ENCODE data around the gene SPARC. TPM values are rescaled to one million over a fixed set of nuclear protein-coding genes. Genes with fewer than 3 reads are reported as not detected.
"Not testable (repeated sequence)": the region's sequence is repeated elsewhere in the genome, so short reads cannot be mapped to it uniquely, and the experiment has no call there.

Gene SPARC
- total RNA-seq, 1 experiment from 2014 or later: 2,833 TPM

DNA sequence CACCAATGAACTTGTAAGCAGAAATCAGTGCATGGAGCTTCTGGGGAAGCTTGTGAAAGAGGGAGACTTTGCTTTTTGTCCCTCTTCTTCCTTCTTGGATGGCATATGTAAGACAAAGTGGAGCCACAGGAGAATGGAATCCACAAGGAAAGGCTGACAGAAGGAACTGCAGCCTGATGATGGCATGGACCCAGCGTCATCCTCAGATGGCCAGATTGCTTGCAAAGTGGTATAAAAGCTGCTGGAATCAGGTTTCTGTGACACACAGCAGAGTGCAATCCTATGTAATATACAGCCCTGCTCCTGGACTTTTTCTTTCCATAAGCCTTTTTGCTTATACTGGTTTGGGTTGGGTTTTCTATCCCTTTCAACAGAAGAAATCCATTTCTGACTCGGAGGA, 31.4 kb upstream of the SPARC start:
- Histone ChIP-seq H3K36me3 (no peaks in the 10 kb centered on the region), H3K27me3 (replicated peaks) (no peaks in the 10 kb centered on the region), H3K4me1 (replicated peaks) (peaks cover 31% of the 10 kb centered on the region), H3K9me3 (replicated peaks) (no peaks in the 10 kb centered on the region), H3K4me3 (no peak overlapping the region), H3K27ac (no peak overlapping the region)
- no peak for DNase-seq (ENCODE audit: low read depth in 1 of 2, low spot score in 2 of 2)

DNA sequence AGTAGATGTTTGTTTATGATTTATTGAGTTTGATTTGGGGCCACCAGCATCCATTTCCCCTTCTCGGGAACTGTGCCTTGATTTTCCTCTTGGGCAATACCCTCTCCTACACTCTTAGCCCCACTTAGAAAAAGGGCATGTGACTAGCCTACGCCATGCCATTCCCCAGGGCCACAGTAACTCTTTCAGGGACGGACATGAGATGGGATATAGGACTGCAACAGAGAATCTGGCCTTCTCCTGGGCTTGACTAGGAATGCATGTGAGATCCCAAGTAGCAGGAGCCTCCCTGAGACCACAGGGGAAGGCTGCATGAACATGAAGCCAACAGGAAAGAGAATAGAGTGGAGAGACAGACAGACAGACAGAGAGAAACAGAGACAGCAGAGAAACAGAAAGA, 30.7 kb upstream of the SPARC start:
- DNase-seq (ENCODE audit: low read depth in 1 of 2, low spot score in 2 of 2): no peak
- no peaks in the 10 kb centered on the region for H3K36me3 ChIP-seq
- H3K27me3 ChIP-seq (replicated peaks): no peaks in the 10 kb centered on the region
- H3K9me3 ChIP-seq (replicated peaks): no peaks in the 10 kb centered on the region
- H3K27ac ChIP-seq: no peak overlapping the region
- H3K4me3 ChIP-seq: no peak overlapping the region
- H3K4me1 ChIP-seq (replicated peaks): peaks cover 31% of the 10 kb centered on the region

DNA sequence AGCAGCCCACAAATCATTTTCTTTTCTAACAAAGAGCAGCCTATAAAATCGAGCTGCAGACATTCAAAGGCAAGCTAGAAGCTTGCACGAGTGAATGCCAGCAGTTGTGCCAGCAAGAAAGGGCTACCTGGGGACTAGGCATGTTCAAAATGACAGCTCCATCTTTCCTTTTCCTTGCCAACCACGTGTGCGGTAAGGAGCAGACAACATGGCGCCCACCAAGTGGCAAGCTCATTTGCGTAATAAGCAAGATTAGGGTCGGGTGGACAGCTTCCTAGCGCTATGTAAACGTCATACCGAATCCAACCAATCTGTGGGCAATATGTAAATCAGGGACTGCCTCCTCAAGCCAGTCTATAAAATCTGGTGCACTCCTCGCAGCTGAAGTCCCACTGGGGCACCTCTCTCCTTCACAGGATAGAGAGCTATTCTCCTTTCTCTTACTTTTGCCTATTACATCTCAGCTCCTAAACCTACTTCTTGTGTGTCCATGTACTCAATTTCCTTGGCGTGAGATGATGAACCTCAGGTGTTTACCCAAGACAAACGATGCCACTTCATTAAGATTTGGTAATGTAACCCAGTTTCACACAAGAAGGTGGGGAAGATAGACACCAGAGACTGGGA, 22.5 kb upstream of the SPARC start:
- no peaks in the 10 kb centered on the region for H3K9me3 ChIP-seq (replicated peaks)
- H3K27me3 ChIP-seq (replicated peaks): no peaks in the 10 kb centered on the region
- no peak for DNase-seq (ENCODE audit: low read depth in 1 of 2, low spot score in 2 of 2)
- no peaks in the 10 kb centered on the region for H3K36me3 ChIP-seq
- peaks cover 14% of the 10 kb centered on the region for H3K4me1 ChIP-seq (replicated peaks)
- no peak overlapping the region for H3K27ac ChIP-seq
- no peak overlapping the region for H3K4me3 ChIP-seq

DNA sequence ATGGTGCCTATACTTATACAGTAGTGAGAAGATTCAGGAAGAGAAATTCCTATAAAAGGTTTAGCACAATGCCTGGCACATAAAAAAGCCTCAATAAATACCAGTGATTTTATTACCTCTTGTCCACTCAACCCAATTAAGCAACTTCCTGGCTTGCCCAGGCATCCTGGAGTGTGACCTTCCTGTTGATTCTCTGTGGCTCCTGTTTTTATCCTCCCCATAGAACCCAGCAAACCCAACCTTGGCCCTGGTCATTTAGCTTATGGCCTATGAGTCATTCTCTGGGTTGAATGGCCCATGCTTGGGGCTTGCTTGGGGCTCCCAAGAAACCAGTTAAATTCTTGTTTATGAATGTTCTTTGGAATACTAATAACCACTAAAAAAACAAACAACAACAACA, 21.4 kb upstream of the SPARC start:
- Histone ChIP-seq H3K36me3 (no peaks in the 10 kb centered on the region), H3K9me3 (replicated peaks) (no peaks in the 10 kb centered on the region), H3K4me3 (no peak overlapping the region), H3K27me3 (replicated peaks) (no peaks in the 10 kb centered on the region), H3K4me1 (replicated peaks) (peaks cover 18% of the 10 kb centered on the region), H3K27ac (no peak overlapping the region)
- DNase-seq (ENCODE audit: low read depth in 1 of 2, low spot score in 2 of 2): peak; percentile 67 to 68

DNA sequence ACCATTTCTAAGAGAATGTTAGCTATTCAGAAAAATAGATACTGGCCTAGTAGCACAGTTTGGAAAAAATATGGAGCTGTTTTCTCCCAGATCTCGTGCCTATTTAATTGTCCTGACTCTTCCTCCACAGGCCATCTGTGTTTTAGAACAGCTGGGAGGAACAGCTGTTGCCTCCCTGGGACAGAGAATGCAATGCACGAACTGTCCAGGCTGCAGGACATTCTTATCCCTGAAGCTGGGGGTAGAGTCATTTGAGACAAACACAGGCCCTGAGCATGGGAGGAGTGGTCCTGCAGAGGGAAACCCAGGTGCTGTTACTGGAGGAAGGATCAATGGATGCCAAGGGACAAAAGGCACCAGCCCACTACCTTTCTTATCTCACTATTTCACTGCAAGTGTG, 20.9 kb upstream of the SPARC start:
- no peak for DNase-seq (ENCODE audit: low read depth in 1 of 2, low spot score in 2 of 2)
- Histone ChIP-seq H3K27ac (no peak overlapping the region), H3K4me3 (no peak overlapping the region), H3K9me3 (replicated peaks) (no peaks in the 10 kb centered on the region), H3K4me1 (replicated peaks) (peaks cover 18% of the 10 kb centered on the region), H3K27me3 (replicated peaks) (no peaks in the 10 kb centered on the region), H3K36me3 (no peaks in the 10 kb centered on the region)

DNA sequence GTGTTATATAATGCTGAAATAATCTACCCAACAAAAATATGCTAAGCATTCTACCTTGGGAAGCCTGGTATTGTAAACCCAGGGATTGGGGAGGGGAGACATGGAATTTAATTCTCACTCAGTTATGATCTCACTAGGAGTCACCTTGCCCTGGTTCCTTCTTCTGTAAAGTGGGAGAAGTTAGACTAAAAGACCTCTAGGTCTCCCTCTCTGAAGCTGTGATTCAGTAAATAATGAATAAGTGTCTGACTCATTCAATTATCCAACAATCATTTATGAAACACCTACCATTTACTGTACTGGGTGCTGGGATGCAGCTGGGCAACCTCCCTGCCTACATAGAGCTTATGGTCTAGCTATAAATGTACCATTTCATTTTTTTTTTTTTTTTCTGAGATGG, 20.2 kb upstream of the SPARC start:
- Histone ChIP-seq H3K4me1 (replicated peaks) (peaks cover 22% of the 10 kb centered on the region), H3K9me3 (replicated peaks) (no peaks in the 10 kb centered on the region), H3K27me3 (replicated peaks) (no peaks in the 10 kb centered on the region), H3K36me3 (no peaks in the 10 kb centered on the region), H3K4me3 (no peak overlapping the region), H3K27ac (no peak overlapping the region)
- DNase-seq (ENCODE audit: low read depth in 1 of 2, low spot score in 2 of 2): peak in 1 of 2 experiments; percentile 52

DNA sequence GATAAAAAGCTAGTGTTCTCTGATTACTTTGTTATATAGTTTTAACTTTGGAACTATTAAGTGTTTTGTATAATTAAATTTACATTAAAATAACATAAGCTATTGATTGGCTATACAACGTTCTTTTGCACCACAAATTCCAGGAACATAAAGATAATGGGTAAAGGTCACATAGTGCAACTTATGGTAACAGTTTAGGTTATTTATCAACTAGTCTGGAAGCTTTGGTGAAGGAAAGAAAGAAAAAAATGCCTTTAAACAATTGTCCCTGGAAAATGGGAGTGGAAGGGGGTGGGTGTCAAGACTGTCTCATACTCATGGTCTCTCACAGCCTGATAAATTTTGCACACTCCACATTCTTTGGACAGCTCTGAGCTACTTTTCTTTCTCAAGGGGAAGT, 17.1 kb upstream of the SPARC start:
- Histone ChIP-seq H3K27me3 (replicated peaks) (no peaks in the 10 kb centered on the region), H3K4me3 (no peak overlapping the region), H3K9me3 (replicated peaks) (no peaks in the 10 kb centered on the region), H3K36me3 (no peaks in the 10 kb centered on the region), H3K27ac (no peak overlapping the region), H3K4me1 (replicated peaks) (peaks cover 43% of the 10 kb centered on the region)
- no peak for DNase-seq (ENCODE audit: low read depth in 1 of 2, low spot score in 2 of 2)

DNA sequence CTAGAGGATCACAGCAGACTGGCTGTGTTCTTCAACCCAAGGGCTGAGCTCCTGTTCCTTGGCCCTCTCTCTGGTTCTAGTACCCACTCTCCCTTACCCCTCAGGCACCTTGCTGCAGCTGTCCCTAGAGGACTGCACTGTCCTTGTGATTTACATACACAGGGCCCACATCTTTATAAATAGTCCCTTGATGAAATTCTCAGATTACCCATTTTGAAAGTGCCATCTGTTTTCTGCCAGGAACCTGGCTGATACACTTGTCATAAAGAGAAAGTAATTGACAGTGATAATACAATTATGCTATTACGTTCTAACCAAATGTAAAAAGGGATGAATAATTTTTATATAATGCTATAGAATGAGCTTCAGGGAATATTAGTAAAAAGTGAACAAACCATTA, 16.5 kb upstream of the SPARC start:
- no peaks in the 10 kb centered on the region for H3K27me3 ChIP-seq (replicated peaks)
- H3K36me3 ChIP-seq: no peaks in the 10 kb centered on the region
- no peak overlapping the region for H3K4me3 ChIP-seq
- DNase-seq (ENCODE audit: low read depth in 1 of 2, low spot score in 2 of 2): no peak
- no peak overlapping the region for H3K27ac ChIP-seq
- H3K9me3 ChIP-seq (replicated peaks): no peaks in the 10 kb centered on the region
- H3K4me1 ChIP-seq (replicated peaks): peaks cover 44% of the 10 kb centered on the region

DNA sequence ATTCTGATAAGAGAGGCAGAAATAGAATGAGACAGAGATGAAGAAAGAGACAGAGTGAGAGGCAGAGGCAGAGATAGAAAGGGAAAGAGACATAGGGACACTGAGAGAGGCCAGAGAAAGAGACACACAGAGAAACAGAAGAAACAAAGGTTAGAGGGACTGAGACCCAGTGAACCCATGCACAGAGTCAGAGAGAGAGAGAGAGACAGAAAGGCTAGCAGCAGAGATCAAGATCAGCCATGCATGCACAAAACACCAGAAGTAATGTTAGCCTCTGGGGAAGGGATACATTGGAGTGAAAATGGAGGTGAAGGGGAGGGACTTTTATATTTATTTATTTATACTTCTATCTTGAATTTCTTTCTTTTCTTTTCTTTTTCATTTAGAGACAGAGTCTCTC, 14.1 kb upstream of the SPARC start:
- Histone ChIP-seq H3K4me3 (no peak overlapping the region), H3K36me3 (no peaks in the 10 kb centered on the region), H3K4me1 (replicated peaks) (peaks cover 46% of the 10 kb centered on the region), H3K27ac (peak overlapping the region; percentile 23; the same call in 1 of the 2 replicates), H3K27me3 (replicated peaks) (no peaks in the 10 kb centered on the region), H3K9me3 (replicated peaks) (no peaks in the 10 kb centered on the region)
- DNase-seq (ENCODE audit: low read depth in 1 of 2, low spot score in 2 of 2): no peak

DNA sequence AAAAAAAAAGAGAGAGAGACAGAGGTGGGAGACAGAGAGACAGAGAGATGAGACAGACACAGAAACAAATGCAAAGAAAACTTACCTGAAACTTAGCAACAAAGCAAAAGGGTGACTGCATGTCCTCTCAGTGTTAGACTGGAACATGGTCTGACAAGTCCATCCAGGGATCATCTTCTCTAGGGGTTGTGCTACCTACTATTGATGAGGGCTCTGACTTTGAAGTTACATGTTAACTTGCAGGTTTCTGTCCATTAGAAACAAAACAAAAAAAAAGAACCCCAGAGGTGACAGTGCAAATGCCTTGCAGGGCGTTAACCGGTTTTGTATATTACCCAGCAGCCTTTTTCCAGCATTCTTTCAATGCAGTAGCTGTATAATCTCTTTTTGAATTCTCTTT, 13.6 kb upstream of the SPARC start:
- no peak for DNase-seq (ENCODE audit: low read depth in 1 of 2, low spot score in 2 of 2)
- Histone ChIP-seq H3K27ac (0 out of 2 replicates have a peak overlapping the region, but pooled peaks have one; percentile 8), H3K27me3 (replicated peaks) (no peaks in the 10 kb centered on the region), H3K9me3 (replicated peaks) (no peaks in the 10 kb centered on the region), H3K4me1 (replicated peaks) (peaks cover 49% of the 10 kb centered on the region), H3K36me3 (no peaks in the 10 kb centered on the region), H3K4me3 (no peak overlapping the region)

DNA sequence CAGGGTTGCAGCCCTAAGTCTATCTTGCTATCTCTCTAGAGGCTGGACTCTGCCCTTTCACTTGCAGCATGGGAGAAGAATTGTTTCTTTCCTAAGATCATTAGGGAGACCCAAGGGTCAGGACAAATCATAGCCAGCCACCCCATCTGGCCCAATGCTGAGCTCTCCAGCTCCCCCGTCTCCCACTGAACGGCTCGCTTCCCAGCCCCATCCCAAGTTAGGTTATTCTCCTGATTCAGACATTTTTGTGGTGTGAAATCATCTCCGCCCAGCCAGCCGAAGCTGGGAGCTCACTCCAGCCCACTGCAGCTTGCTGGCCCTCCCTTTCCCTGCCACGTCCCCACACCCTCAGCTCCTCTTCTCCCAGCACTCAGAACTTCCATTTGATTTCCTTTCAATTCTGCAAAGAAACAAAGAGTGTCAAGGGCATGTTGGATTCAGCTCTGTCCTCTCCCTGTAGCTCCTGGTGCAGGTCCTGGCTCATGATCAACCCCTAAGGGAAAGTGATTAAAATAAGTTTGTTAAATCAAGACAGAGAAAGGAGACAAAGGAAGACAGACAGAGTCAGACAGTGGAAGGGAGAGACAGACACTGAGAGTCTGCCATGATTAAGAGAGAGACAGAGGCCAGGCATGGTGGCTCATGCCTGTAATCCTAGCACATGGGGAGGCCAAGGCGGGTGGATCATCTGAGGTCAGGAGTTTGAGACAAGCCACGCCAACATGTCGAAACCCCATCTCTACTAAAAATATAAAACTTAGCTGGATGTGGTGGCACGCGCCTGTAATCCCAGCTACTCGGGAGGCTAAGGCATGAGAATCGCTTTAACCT, 12.6 kb upstream of the SPARC start:
- H3K9me3 ChIP-seq (replicated peaks): no peaks in the 10 kb centered on the region
- H3K4me3 ChIP-seq: no peak overlapping the region
- peak; percentile 97 to 98 for DNase-seq (ENCODE audit: low read depth in 1 of 2, low spot score in 2 of 2)
- H3K27me3 ChIP-seq (replicated peaks): no peaks in the 10 kb centered on the region
- peak overlapping the region; percentile 95 for H3K27ac ChIP-seq
- H3K4me1 ChIP-seq (replicated peaks): peaks cover 49% of the 10 kb centered on the region
- H3K36me3 ChIP-seq: no peaks in the 10 kb centered on the region

DNA sequence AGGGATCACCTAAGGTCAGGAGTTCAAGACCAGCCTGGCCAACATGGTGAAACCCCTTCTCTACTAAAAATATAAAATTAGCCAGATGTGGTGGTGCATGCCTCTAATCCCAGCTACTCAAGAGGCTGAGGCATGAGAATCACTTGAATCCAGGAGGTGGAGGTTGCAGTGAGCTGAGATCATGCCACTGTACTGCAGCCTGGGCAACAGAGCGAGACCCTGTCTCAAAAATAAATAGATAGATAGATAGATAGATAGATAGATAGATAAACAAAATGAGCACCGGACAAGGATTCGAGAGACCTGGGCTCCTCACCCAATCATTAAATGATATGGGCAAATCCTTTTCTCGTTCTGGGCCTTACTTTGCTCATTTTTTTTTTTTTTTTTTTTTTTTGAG, 11.4 kb upstream of the SPARC start:
- DNase-seq (ENCODE audit: low read depth in 1 of 2, low spot score in 2 of 2); H3K27me3 ChIP-seq (replicated peaks): not testable (repeated sequence)
- peaks cover 50% of the 10 kb centered on the region for H3K4me1 ChIP-seq (replicated peaks)

DNA sequence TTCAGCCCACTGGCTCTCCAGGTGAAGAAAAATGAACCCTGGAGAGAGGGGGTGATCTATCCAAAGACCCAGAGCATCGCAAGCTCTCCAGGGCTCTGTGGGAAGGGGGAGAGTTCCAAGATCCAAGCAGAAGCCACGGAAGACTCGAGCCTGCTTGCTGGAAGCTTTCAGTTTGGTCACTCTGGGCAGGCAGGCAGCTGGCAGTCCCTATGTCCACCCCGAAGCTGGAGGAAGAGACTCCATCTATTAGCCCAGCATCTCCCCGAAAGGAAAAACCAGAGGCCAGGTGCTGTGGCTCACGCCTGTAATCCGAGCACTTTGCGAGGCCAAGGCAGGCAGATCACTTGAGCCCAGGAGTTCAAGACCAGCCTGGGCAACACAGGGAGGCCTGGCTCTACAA, 10.7 kb upstream of the SPARC start:
- Histone ChIP-seq H3K4me3 (no peak overlapping the region), H3K36me3 (no peaks in the 10 kb centered on the region), H3K9me3 (replicated peaks) (no peaks in the 10 kb centered on the region), H3K27me3 (replicated peaks) (no peaks in the 10 kb centered on the region), H3K27ac (no peak overlapping the region), H3K4me1 (replicated peaks) (peaks cover 56% of the 10 kb centered on the region)
- DNase-seq (ENCODE audit: low read depth in 1 of 2, low spot score in 2 of 2): no peak

More for the DNA sequence above, 11.4 kb upstream of the SPARC start:
- H3K9me3 ChIP-seq (replicated peaks); H3K27ac ChIP-seq; H3K36me3 ChIP-seq; H3K4me3 ChIP-seq: not testable (repeated sequence)

DNA sequence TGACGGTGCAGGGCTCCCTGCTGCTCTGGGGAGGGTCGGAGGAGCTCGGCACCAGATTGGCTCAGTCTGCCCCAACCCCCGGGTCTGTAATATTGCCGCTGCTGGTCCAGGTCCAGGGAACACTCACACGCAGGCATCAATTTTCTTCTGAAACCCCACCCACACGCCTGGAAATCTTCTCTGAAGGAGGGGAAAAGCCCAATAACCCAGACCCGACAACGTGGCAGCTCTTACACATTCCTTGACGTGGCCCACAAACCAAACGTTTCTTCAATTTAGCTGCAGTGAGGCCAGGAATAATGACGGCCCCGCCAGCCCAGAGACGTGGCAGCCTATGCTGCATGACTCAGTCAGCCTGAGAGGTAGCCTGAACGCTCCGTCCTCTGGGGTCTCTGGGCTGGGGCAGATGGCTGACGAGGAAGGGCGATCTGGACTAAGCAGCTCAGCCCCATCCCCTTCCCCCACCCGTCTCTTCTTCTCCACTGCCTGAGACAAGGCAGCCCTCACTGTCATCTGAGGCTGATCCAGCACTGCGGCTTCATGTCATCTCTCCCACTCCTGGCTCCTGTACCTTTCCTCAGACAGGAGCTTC, 9.9 kb upstream of the SPARC start:
- Histone ChIP-seq H3K27ac (peak overlapping the region; percentile 70), H3K4me1 (replicated peaks) (peaks cover 61% of the 10 kb centered on the region)

More for the DNA sequence above, 9.9 kb upstream of the SPARC start:
- Histone ChIP-seq H3K36me3 (no peaks in the 10 kb centered on the region), H3K4me3 (no peak overlapping the region), H3K27me3 (replicated peaks) (no peaks in the 10 kb centered on the region), H3K9me3 (replicated peaks) (no peaks in the 10 kb centered on the region)
- peak; percentile 64 to 77 for DNase-seq (ENCODE audit: low read depth in 1 of 2, low spot score in 2 of 2)
